HG02798 (cell line): ENCODE results near the gene FAM53B.
A peak's percentile ranks its signal among the peaks of the same experiment; 100 is the strongest.

Source experiments
- ATAC-seq: cut with Tn5 transposase; IDR thresholded peaks from one replicate; pipeline ENCODE4 v1.9.1; 2021; ENCODE audit warnings: mild to moderate bottlenecking; ENCODE audit not compliant: unreplicated experiment, poor library complexity

The FAM53B gene

DNA sequence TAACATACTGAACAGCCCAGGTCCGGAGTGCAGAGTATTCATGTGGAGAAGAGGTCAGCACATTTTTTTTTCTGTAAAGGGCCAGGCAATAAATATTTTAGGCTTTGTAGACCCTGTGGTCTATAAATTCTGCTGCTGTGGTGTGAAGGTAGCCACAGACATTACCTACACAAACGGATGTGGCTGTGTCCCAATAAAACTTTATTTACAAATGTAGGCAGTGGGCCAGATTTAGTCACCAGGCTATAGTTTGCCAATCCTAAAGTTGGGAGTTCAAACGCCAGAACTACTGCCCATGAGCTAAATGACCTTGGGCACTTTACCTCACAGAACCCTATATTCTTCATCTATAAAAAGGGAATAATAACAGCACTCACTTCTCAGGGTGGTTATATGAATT is 13.4 kb downstream of the FAM53B start:
- ATAC-seq: no peak

DNA sequence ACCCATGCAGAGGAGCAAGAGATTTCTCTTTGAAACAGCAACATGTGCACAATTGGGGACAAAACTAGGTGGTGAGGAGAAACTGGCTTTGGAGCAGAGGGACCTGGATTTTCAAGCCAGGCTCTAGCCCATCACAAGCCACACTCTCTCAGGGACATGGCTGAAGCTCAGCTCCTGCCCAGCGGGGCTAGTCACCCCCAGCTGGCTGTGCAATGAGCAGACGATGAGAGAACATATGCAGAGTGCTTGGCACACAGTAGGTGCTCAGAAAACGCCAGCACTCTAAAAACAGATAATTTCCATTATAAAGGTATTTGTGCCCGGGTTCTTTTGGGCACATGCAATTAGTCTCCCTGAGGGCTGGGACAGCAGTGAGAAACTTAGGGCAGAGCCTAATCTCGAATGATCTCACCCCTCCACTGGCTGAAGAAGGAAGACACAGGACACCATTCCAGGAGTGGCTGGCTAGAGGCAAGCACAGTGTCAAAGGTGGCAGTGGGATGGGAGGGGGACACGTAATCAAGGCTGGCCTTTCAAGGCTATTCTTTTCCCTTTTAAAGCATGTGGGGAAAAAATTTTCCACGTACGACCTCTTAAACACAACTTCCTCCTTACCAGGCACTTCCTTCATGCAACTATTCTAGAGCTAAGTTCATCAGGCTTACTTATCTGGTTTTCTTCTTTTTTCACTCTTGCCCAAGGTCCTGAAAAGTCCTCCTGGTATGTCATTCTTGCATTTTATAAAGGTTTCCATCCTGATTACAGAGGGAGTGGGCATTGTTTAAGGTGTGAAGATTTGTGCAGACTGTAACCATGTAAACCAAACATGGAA is 15.1 kb downstream of the FAM53B start:
- ATAC-seq: no peak

DNA sequence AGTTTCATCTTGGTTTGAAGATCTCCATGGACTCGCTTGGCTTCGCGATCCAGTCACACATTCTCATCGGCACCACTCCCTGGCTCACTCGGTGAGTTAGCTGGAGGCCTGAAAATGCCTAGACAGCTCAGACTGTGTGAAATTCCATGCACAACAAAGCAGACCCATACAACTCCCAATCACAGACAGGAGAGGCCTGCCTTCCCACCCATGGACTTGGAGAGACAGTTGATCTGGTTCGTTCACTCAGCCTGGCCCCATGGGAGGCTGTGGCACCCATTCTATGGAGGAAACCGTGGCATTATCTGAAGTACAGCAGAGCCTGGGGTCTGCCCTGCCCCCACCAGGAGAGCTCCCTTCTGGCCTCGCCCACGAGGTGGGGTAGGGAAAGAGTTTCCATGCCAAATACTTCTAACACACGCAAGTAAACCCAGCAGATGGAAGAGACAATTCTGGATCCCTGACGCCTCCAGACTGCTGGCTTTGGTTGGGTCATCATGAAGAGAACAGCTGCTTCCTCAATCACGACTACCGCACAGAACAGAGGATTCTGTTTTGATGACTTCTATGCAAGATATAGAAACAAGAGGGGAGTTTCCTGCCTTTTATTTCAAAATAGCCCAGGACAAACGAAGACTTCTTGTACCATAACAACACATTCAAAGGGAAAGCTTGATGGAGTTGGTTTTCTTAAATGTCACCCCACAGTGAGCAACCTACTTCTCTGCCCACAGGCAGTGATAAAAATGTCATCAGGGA is 15.9 kb downstream of the FAM53B start:
- ATAC-seq: no peak

DNA sequence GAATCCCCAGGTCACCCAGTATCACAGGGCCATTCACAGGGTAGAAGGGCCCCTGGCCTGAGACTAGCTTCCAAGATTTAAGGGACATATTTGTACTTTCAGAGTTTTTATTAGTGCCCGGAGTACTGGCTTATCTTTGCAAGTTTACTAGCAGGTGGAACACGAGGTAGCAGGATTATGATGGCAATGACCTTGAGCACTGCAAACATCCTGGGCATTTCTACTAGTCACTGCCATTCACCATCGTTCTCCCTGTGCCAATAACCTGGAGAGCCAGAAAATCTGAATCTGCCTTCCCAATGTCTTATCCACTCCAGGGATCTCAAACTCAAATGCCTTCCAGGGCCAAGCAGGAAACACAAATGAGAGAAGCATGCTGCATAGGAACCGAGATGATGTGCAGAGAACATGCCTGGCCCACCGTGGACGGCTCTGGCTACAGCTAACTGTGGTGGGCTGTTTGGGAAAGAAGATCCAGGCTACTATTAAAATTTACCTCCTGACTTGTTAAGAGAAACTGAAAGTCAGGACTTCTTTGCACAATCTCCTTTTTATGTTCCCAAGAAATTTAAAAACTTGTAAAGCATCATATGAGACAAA is 16.7 kb downstream of the FAM53B start:
- ATAC-seq: no peak

DNA sequence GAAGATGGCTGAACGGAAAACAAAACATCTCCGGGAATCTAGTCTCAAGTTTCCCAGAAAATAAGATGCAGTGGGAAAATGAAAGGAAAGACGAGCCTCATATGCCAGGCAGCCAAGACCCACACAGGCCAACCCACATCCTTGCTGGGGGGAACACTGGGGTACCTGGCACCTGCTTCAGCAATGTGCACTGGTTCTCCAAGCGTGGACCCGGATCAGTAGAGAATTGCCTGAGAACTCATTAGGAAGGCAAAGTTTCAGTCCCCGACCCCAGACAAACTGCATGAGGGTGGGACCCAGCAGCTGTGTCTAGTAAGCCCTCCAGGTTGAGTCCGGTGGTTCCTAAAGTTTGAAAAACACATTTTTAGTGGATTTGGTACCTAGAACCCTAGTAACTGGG is 18.4 kb downstream of the FAM53B start:
- ATAC-seq: no peak

DNA sequence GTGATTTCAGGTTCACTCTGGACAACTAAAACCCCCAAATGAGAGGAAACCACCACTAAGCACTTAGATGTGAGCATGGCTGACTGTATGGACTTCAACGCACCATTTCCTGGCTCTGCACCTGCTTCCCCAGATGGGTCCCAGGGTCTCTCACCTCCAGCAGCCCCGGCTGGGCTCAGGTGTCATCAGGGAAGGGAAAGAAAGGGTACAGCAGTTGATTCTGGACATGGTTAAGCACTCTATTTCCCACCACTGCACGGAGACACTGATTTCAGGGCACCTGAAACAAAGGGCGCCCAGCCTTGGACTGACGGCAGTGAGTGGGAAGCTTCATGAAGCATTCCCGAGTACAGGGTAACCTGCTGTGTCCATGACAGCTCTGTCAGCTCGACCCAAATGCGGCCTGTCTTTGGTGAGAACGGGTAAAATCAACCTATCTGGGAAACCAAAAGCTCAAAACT is 19.0 kb downstream of the FAM53B start:
- no peak for ATAC-seq

DNA sequence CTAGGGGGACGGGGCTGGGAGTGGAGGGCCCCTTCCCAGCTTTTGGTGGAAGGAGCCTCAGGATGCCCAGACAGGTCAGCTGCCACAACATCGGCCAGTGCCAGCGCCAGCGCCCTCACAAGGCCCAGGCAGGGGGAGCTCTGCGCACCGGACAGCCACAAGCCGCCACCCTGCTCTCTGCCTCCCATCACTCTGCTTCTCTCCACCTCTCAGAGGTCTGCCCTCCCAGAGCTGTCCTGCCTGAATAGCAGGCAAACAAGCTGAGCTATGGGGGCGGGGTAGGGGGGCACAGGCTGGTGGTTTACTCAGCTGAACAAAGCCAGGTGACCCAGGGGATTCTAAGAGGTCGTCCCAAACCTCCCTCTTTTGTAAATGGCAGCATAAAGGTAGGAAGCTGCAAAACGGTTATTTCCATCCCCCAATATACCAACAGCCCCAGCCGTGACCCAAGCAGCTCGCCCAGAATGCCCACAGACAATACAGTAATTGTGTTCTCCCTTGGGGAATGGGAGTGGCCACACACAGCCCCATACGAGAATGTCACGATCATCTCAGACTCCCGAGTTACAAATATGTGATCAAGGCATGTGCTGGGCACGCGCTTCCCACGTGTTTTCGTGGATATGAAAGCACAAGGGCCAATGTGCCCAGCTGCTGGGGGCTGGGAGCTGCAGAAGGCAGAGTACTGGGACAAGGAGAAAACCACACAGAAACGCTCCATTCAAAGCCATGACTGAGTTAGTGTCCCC is 19.7 kb downstream of the FAM53B start:
- ATAC-seq: no peak

DNA sequence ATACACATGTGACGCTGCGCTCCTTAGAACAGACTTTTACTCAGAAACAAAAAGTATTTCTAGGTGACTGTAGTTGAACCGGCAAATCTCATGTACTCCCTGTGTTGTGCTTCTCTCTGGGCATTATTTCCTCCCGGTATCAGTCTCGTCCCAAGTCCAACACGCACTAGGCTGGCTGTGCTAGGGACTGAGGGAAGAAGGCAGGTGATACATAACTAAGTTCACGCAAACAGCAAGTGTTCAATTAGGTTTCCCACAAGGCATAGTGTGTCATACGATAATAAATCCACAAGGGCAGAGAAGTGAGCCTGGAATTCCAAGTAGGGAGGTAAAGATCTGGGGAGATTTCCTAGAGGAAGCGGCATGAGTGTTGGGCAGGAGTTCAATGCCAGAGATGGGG is 20.4 kb downstream of the FAM53B start:
- ATAC-seq: no peak

DNA sequence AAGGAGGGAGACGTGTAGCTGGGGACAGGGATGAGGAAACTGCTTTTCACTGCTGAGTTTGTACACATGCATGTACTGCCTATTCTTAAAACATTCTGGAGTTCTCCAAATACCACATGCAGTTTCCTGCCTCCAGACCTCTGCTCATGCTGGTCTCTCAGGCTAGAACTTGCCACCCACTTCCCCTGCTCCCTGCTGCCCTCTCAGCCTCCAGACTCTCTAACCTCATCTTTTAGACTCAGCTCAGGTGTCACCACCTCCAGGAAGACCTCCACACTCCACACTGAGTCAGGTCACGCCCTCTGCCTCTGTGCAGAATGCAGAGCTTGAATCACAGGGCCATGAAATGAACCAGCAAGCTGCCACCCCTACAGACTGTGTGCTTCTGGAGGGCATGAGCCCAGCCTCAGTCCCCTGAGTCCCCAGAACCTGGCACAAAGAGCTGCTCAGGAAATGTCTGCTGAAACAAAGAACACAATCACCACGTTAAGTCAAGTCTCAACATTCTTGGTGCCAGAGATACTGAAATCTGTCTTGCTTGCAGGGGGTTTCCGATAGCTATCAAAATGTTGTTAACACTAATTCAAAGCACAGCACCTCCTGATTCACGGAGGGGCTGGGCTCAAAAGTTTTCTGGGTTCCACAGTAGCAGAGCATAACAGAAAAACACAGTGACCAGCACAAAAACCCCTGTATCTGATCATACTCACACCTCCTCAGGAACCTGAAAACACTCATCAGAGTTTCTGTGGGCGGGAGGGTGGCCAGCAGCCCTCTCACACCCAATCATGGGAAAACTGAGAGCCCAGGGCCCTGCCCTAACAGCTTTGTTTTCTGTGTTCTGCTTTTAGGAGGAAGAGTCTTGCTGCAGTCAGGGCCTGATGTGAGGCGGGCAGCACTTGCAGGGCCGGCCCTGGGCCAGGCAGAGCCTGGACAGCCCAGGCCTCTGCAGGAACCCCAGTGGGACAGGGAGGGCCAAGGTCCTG is 21.1 kb downstream of the FAM53B start:
- ATAC-seq: peak; percentile 79

DNA sequence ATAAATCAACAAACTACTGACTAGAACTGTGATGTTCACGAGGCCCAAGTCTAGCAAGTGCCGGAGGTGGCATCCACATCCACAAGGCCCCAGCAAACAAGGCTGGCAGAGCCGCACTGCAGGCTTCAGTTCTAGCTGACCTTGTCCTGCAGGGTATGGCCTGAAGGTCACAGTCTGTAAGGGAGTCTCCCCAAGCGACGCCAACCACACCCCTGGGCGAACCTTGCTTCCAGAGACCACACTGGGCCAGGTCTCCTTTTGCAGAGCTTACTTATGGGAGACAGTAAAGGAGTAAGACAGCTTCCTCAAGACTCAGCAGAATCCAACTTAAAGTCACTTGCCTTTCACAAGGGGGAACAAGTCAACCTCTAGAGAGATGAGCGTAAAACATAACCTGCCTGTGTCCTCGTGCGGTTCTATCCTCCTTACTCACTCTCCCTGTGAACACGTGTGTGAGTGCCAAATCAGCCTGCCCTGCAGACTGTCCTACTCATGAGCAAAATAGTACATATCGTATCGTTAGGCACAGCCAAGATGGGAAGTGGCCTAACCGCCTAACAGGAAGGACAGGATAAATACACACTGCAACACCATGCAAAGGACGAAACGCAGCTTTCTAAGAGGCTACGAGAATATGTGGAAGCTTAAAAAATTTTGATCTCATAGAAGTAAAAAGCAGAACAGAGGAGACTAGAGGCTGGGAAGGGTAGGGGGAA is 22.7 kb downstream of the FAM53B start:
- no peak for ATAC-seq

DNA sequence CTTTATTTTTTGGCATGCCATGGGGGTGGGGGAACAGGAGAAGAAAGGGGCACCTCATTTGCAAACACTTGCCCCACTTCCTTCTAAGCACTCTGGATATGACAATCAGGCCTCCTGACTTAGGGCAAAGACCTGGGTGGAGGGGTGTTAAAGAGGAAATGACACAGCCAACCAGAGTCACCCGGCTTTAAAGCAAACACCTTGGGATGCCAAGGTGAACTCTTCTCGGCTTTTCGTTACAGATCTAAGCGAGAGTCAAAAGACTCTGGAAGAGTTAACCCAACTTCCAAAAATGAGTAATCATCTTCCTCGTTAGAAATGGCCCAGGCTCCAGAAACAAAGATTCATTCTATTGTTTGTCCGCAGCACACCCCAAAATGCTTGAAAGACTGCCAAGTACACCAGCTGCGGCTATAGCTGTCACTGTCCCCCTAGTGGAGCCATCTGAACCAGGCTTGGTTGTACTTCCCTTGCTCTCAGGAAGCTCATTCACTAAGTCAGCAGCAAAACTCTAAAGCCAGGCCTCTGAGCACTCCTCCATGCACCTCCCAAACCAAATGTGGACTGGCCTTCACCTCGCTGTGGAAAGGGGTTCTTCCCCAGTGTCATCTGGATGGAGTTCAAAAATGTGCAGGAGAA is 24.8 kb downstream of the FAM53B start:
- peak; percentile 40 for ATAC-seq

DNA sequence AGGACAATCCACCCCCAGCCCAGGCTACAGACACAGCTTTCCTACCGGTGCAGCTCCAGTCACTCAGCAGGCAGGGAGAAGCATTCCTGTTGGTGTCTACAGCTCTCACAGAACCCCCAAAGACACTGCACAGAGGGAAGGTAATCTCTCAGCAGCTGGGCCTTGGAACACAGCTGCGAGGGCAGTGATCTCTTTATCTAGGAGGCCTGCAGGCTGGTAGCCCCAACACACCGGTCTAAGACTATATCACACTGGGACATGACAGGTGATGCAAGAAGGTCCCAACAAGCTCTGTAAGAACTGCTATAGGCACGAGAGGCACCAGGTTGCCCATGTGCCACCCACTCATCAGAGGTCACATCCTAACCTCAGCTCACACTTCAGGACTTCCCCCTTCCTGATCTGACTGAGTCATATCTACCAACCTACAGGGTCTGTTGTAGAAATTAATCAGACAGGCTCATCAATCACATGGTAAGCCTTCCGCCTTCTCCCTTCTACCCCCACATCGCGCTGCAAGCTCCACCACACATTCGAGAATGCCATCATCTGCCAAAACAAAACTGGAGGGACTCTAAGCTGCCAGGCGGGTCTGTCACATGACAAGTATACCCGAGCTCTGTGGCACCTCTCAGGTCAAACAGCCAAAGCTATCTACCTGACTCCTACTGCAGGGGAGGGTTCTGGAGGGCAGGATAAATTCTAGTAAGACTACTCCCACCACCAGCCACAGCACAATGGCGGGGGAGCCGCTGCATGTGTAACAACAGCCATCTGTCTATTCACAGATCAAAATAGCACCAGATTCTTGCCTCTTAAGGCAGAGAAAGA is 26.1 kb downstream of the FAM53B start:
- peak; percentile 56 for ATAC-seq

DNA sequence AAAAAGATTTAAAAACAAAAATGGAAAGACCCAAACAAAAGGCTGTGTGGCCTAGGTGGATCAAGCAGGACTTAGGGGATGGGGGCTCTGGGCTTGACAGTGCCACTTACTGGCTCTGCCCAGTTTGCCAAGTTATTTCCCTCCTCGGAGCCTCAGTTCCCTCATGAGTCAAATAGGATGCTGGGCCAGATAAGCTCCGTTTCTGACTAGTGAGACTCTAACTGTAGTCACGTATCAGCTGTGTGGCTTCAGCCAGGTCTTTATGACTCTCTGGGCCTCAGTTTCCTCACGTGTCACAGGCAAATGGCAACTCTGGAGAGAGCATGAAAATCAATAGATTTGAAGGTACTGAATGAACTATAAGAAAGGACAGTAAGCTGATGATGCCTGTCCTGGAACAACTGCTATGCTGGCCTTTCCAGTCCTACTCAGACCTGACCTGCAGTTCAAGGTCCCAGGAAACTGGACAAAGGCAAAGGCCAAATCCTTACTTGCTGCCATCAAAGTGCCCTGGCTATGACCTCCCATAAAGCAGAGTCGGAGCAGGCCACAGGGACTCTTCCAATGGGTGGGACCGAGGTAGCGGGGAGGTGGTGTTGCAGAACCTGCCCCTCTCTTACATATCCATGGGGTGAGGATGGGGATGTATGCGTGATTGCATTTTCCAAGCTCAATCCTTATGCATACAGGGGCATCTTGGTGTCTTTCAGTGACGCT is 27.0 kb downstream of the FAM53B start:
- ATAC-seq: no peak

DNA sequence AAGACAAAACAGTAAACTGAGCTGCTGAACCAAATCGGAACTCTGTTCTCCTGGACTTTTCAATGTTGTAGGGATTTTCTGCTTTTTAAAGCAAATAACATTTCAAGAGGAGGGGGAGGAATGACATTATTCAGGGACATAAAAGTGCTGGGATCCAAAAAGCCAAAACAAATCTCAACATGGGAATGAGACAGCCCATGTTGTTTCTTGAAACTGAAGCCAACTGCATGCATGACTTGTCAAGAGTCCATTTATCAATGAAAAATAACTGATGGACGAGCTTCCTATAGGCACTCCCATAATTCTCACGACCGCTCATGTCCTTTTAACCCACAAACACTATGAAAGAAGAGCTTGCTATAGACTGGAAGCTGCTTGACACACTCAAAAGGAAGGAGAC is 27.8 kb downstream of the FAM53B start:
- no peak for ATAC-seq

DNA sequence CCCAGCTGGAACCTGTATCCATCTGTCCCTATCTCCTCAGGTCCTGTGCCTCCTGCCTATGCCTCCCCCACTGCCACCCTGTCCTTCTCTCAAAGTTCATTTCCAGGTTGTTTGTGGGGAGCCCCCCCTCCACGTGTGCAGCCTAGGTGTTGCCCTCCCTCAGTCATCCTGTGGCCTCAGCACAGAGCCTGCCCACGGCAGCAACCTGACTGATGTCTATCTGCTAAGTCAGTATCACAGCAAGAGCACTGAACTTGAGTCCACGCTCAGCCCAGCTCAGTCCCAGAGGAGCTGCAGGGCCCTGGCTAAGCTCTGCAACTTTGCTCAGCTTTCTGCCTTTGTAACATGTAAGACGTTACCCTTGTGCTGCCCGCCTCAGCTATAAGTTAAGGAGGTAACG is 28.7 kb downstream of the FAM53B start:
- ATAC-seq: no peak

DNA sequence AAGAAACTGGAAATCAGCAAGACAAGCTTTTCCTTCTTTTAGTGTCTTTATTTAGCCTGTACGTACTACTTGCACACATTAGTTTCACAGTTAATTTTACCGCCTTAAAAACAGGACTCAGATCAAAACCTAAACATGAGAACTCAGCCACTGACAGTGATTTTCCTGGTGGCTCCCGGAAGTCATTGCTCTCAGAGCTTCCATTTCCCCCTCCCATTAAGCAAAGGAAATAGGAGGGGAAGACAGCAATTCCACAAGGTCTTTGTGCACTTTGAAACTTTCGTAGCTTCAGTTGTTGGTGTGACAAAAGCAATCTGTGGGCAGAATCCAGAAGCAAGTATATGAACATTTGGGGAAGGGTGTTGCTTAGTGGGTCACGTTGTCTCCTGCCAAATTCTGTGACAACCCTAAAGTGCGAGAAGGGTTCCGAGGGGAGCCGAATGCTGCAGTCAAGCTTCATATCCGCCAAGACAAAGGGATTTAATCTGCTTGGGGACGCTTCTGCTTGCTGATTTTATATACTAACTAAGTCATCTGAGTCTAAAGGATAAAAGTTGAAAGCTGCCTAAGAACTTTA is 30.4 kb downstream of the FAM53B start:
- no peak for ATAC-seq
